Stomach (tissue), 4 donors: ENCODE results near the gene CHCHD3.

Source experiments
- CTCF ChIP-seq, 7 experiments: fragments of 450-650 bp in 4 of 7; fragments of 200-600 bp in 3 of 7; sonication (generic) in 3 of 7; IDR thresholded peaks; one replicate each; pipeline ENCODE4 v1.5.1; 2016 to 2019; ENCODE audit warnings: antibody characterized with exemption in 7 of 7, control low read depth in 2 of 7, mild to moderate bottlenecking in 1 of 7
- POLR2AphosphoS5 ChIP-seq, 3 donors: sonication (generic); formaldehyde crosslinking; IDR thresholded peaks; one replicate each; pipeline ENCODE4 v1.6.1; 2016; ENCODE audit warnings: antibody characterized with exemption in 3 of 3

- TF ChIP-seq CTCF (IDR thresholded peaks at IDR 0.05) (no peak), POLR2AphosphoS5 (IDR thresholded peaks at IDR 0.05) (no peak)
These were observed 205.3 kb downstream of the CHCHD3 start for GRCh38 chr7:132876576-132876975.
